ENCODE results near the gene LOC128125822.

LOC128125822 gene

DNA sequence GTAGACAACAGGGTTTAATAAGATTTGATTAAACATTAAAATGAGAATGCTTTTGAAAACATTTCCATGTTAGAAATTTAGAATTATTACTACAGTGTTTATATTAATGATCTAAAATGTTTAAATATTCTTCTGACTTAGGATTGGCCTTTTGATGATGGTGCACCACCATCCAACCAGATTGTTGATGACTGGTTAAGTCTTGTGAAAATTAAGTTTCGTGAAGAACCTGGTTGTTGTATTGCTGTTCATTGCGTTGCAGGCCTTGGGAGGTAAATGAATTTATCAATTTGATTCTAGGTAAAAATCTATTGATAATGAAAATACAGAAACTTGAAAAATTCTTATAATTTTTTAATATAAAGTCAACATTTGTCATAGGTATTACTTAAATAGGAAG, 6.5 kb downstream of the LOC128125822 start:
- TF ChIP-seq, protein P1, sequence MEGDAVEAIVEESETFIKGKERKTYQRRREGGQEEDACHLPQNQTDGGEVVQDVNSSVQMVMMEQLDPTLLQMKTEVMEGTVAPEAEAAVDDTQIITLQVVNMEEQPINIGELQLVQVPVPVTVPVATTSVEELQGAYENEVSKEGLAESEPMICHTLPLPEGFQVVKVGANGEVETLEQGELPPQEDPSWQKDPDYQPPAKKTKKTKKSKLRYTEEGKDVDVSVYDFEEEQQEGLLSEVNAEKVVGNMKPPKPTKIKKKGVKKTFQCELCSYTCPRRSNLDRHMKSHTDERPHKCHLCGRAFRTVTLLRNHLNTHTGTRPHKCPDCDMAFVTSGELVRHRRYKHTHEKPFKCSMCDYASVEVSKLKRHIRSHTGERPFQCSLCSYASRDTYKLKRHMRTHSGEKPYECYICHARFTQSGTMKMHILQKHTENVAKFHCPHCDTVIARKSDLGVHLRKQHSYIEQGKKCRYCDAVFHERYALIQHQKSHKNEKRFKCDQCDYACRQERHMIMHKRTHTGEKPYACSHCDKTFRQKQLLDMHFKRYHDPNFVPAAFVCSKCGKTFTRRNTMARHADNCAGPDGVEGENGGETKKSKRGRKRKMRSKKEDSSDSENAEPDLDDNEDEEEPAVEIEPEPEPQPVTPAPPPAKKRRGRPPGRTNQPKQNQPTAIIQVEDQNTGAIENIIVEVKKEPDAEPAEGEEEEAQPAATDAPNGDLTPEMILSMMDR (IDR thresholded peaks at IDR 0.05), result no peak
- no peak for TF ChIP-seq POLR2A (IDR thresholded peaks at IDR 0.05)
- no peak for TF ChIP-seq POLR2AphosphoS5 (IDR thresholded peaks at IDR 0.05)
- TF ChIP-seq EP300 (IDR thresholded peaks at IDR 0.05), result no peak
- Histone ChIP-seq H3K4me3 (no peak overlapping the region), H3K27me3 (no peaks in the 10 kb centered on the region), H3K27ac (no peak overlapping the region), H3K9me3 (no peaks in the 10 kb centered on the region), H3K4me1 (peaks cover 0 to 29% (median 0%) of the 10 kb centered on the region in 3 donors), H3K36me3 (peaks cover 6 to 61% of the 10 kb centered on the region in 2 donors)
- 94 to 100% methylated on average over 2 of the region's 2 CpGs for WGBS, 2 donors (ENCODE audit: low coverage in 1 of 2)
- ATAC-seq, result no peak

DNA sequence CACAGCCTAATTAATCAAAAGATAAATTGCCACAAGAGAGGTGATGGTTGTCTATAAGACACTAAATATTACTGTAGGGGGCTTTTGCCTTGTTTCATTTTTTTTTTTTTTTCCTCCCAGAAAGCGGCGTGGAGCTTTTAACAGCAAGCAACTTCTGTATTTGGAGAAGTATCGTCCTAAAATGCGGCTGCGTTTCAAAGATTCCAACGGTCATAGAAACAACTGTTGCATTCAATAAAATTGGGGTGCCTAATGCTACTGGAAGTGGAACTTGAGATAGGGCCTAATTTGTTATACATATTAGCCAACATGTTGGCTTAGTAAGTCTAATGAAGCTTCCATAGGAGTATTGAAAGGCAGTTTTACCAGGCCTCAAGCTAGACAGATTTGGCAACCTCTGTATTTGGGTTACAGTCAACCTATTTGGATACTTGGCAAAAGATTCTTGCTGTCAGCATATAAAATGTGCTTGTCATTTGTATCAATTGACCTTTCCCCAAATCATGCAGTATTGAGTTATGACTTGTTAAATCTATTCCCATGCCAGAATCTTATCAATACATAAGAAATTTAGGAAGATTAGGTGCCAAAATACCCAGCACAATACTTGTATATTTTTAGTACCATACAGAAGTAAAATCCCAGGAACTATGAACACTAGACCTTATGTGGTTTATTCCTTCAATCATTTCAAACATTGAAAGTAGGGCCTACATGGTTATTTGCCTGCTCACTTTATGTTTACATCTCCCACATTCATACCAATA, 7.8 kb downstream of the LOC128125822 start:
- Histone ChIP-seq H3K36me3 (peaks cover 6 to 61% of the 10 kb centered on the region in 2 donors), H3K4me1 (peaks cover 0 to 15% (median 0%) of the 10 kb centered on the region in 3 donors), H3K27me3 (no peaks in the 10 kb centered on the region), H3K4me3 (no peak overlapping the region), H3K9me3 (no peaks in the 10 kb centered on the region), H3K27ac (no peak overlapping the region)
- ATAC-seq, result no peak
- TF ChIP-seq POLR2AphosphoS5 (IDR thresholded peaks at IDR 0.05), result no peak
- no peak for TF ChIP-seq POLR2A (IDR thresholded peaks at IDR 0.05)
- no peak for TF ChIP-seq EP300 (IDR thresholded peaks at IDR 0.05)
- TF ChIP-seq, protein P1 (IDR thresholded peaks at IDR 0.05), result no peak
- 94 to 100% methylated on average over 2 to 6 of the region's 6 CpGs for WGBS, 2 donors (ENCODE audit: low coverage in 1 of 2)

DNA sequence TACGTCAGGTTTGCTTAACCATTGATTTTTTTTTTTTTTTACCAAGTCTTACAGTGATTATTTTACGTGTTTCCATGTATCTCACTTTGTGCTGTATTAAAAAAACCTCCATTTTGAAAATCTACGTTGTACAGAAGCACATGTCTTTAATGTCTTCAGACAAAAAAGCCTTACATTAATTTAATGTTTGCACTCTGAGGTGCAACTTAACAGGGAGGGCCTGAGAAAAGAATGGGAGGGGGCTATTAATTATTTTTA, 8.4 kb downstream of the LOC128125822 start:
- H3K9me3 ChIP-seq, result no peaks in the 10 kb centered on the region
- no peak overlapping the region for H3K27ac ChIP-seq
- no peaks in the 10 kb centered on the region for H3K27me3 ChIP-seq
- ATAC-seq, result no peak
- no peak overlapping the region for H3K4me3 ChIP-seq
- peaks cover 6 to 61% of the 10 kb centered on the region in 2 donors for H3K36me3 ChIP-seq
- WGBS, 2 donors (ENCODE audit: low coverage in 1 of 2), result 66 to 77% methylated on average over 3 of the region's 3 CpGs
- TF ChIP-seq, protein P1 (IDR thresholded peaks at IDR 0.05), result no peak
- TF ChIP-seq POLR2AphosphoS5 (IDR thresholded peaks at IDR 0.05) (no peak), EP300 (IDR thresholded peaks at IDR 0.05) (no peak), POLR2A (IDR thresholded peaks at IDR 0.05) (no peak)
- H3K4me1 ChIP-seq, result peaks cover 0 to 10% (median 0%) of the 10 kb centered on the region in 3 donors

DNA sequence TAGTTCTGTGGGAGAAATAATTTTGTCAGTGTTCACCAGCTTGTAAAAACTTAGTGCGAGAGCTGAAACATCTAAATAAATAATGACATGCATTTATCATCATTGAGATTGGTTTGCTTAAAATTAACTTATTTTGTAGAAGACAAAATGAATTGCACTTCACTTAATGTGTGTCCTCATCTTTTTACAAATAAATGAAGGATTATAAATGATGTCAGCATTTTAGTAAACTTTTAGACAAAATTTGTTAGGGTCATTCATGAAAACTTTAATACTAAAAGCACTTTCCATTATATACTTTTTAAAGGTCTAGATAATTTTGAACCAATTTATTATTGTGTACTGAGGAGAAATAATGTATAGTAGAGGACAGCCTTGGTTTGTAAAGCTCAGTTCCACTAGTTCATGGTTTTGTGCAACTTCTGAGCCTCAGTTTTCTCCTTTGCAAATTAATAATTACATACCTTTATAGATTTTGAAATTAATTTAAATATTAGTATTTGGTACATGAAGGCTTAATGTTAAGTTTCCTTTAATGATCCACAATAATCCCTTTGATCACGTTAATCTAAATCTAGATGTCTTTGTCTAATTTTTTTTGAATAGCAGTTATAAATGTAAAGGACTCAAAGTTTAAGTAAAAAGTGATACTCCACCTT, 9.2 kb downstream of the LOC128125822 start:
- Histone ChIP-seq H3K27ac (no peak overlapping the region), H3K9me3 (no peaks in the 10 kb centered on the region), H3K4me3 (no peak overlapping the region), H3K36me3 (peaks cover 6 to 59% of the 10 kb centered on the region in 2 donors), H3K27me3 (no peaks in the 10 kb centered on the region), H3K4me1 (peaks cover 0 to 2% (median 0%) of the 10 kb centered on the region in 3 donors)
- TF ChIP-seq POLR2AphosphoS5 (IDR thresholded peaks at IDR 0.05), result no peak
- TF ChIP-seq, protein P1 (IDR thresholded peaks at IDR 0.05), result no peak
- WGBS, 2 donors (ENCODE audit: low coverage in 1 of 2), result 82% methylated on average over 2 of the region's 2 CpGs
- no peak for ATAC-seq
